Eye (tissue), 1 donor: ENCODE results near the gene CACNA2D4.

Source experiments
- DNase-seq: peaks from one replicate; pipeline ENCODE4 v3.0.0-alpha.2; 2015

CACNA2D4 gene

DNA sequence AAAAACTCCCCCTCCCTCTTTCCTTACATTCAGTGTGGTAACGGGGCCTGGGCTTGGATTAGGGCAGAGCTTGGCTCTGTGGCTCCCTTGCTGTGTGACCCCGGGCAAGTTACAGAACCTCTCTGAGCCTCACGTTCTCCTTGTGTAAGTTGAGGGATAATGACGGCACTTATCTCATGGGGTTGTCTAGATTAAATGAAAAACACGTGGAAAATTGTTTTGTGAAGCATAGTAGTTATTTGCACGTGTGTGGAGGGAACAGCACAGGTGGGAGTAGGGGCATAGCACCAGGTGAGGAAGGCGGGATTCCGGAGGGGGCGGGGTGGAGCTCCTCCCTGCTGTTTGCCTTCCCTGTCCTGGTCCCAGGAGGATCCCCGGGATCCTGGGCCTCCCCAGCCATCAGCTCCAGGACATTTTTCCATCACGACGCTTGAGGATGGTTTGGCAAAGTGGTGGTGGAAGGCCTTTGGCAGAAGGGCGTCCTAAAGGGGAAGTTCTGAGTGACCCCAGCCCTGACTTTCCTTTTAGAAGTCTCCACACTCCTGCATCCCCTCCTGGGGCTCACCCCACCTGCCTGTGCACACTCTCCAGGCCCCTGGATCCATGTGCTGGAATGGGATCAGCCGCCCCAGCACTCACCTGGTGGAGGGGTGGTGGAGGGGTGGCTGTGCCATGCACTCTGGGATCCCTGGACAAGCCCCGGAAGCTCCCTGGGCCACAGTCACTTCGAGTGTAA, 75.4 kb downstream of the CACNA2D4 start:
- no peak for DNase-seq

DNA sequence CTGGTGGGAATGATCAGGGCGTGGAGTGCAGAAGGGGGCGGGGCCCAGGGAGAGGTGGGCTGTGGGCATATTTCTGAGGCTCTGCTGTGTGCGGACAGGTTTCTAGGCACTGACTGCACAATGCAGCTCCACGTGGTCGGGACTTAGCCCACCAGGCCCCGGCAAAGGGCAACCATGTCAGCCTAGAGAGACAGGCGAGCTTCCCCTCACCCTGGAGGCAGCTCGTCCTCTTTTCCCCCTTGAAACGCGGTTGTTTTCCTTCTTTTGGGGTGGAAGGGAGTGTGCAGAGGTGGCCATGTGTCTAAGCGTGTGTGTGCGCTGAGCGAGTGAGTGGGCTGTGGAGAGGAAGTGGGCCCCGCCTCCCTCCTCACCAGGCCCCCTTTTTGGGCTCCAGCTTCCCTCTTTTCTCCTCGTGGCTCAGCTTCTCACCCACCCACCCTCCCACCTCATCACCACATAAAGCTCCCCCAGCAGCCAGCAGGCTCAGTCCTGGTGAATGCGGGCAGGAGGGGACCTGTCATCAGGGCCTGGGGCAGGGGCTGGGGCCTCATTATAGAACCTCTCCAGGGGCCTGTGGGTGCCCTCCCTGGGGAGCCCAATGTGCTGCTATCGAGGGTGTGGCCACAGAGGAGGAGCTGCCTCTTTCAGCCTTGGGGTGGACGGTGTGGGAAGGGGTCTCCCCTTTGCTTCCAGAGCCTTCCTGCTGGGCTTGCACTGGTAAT, 76.1 kb downstream of the CACNA2D4 start:
- DNase-seq = no peak

GRCh38 chr12:1841586-1842182, 76.8 kb downstream of the CACNA2D4 start:
- DNase-seq = no peak

- no peak for DNase-seq
These were observed 77.4 kb downstream of the CACNA2D4 start for GRCh38 chr12:1840981-1841425.

DNA sequence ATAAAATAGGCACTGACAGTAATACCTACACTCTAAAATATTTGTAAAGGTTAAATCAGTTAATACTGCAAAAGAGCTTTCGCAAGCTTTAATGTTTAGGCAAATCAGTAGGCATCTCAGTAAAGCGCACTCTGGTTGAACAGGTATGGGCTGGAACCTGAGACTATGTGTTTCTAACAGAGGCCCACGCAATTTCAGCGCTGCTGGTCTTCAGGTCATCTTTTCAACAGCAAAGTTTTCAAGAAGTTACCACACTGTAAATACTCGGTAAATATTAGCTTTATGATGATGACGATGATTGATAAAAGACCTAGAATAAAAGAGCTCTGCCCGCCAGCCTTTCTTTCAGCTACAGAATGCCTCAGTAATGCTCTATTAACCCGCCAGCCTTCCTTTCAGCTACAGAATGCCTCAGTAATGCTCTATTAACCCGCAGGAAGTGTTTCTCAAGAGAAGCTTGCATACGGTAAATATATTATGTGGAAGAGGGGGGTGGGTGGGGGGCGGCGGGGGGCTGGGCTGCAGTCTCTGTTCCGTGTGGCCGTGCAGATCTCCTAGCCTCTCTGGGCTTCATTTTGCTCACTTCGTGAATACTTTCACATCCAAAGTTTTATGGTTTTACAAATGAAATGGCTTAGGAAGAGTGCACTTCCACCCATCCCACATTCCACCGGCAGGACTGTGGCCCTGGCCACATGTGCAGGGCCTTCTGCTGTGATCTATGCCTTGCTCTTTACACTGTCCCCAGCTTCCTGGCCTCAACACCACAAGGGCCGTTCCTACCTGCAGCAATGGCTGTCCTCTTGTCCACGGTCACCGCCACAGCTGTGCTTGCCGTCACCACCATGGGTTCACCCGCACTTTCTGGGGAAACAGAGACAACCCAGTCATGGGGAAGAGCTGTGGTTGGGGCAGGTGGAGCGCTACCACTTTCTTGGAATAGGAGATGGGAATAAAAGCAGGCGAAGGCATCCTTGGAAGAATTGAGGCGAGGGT, 78.2 kb downstream of the CACNA2D4 start:
- no peak for DNase-seq

DNA sequence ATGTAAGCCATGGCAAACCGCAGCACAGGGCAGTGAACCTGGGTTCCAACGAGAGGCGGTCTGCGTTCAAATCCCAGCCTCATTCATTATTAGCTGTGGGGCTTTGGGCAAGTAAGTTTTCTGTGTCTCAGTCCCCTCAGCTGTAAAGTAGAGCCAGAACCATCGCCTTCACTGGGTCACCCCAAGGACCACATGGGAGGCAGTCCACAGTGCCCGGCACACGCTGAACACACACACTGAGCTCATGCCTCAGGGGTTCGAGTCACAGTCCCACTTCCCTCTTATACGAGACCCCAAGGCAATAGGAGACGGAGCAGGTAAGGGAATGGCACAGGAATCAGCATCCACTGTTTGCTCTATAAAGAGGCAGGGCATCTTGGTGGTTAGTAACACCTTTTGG, 79.0 kb downstream of the CACNA2D4 start:
- no peak for DNase-seq

DNA sequence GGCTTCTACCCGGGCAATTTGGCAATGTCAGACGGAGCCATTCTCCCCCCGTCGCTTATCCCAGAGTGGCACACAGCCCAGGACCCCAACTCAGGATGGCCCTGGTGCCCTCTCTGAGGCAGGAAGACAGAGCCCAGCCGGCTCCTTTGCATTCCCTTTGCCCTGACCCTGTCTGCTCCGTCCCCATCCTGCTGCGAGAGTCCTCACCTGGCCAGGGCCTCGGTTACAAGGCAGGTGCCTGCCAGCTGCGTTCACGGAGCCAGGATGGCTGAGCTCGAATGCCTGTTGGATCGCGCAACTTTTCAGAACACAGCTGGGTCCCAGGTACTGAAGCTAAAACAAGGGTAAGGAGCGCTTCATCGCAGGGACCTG, 79.5 kb downstream of the CACNA2D4 start:
- no peak for DNase-seq

- DNase-seq = peak; percentile 67
These were observed 80.1 kb downstream of the CACNA2D4 start for GRCh38 chr12:1838205-1838993.

DNA sequence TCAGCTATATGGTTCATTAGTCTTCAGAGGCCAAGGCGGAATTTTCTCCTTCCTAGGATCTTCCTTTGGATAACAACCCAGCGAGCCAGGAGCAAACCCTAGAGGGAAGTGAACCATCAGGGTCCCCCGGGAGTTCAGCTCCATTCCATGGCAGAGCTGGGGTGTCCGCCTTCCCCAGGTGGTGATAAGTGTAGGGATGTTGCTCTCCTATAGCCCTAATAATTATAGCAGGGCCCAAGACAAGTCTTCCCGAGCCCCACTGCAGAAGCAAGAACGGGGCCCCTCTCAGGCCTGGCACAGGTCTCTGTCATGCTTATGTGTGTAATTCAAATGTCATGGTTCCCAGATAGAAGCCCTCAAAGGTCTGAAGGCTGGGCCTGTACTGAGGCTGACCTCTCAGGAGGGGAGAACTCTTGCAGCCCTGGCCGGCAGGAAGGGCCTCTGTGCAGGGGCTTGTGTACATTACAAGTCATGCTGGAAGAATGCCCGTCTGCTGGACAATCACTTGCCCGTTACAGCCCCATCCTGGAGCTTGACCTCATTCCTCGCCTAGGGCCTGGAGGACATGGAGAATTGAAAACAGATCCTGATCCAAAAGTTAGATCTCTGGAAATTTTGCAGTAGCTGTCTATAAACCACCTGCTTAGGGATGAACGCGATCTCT, 80.8 kb downstream of the CACNA2D4 start:
- DNase-seq = no peak

DNA sequence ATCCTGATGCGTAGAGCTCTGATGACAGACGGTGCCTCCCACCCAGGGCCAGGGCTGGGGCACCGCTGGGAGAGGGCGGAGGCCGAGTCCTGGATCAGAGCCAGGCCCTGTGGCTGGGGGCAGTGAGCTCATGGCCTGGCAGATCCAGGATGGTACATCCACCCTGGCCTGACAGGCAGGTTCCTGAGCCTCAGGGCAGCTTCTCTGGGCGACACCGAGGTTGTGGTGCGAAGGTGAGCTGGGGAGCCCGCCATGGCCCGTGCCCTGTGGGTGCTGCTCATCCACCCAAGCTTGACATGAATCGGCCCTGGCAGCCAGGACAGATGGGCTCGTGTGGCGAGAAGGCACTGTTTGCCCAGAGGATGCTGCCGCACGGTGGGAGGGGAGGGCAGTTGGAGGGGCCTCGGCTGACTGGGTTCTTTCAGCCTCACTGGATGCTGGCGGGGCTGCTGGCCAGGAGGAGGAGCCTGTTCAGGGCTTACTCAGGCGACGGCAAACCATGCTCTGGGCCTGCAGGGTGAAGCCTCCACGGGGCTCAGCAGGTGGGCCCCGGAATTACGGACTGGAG, 81.5 kb downstream of the CACNA2D4 start:
- DNase-seq = peak; percentile 79

- DNase-seq = no peak
These were observed 82.1 kb downstream of the CACNA2D4 start for GRCh38 chr12:1836241-1836803.

DNA sequence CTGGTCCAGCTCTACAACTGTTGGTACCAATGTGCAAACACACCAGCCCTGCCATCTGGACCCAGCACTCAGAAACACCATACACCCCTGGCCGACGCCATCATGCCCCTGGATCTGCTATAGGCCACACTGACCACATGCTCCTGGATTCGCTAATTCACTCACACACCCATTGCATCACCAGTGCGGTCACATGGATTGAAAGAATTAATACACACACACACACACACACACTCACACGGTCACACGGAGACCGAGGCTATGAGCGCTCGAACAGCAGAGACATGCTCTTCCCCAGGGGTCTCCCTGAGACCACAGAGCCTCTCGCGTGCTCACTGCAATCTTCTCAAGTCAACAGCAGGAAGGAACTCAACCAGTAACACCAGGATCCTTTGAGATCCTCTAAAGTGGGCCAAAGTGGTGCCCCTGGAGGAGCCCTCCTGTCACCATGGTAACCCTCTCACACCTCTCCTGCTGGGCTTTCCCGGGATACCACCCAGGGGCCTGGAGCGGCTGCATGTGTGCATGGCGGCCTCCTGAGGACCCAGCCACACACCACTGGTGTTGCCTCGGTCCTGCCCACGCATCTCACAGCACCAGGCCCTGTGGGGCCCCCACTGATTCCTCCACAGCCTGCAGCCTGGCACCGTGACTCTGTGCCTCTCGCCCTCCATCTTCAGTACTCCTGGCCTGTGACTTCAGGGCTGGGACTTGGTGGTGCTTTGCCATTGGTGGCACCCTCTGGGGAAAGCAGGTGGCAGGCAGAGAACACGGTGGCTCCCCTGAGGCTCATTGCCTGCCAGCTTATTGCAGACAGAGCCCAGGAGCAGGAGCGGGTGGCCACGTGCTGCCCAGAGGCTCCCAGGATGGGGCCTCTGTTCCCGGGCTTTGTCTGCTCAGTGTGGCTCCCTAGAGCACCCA, 83.0 kb downstream of the CACNA2D4 start:
- peak; percentile 68 for DNase-seq

GRCh38 chr12:1834186-1834925, 84.1 kb downstream of the CACNA2D4 start:
- DNase-seq = no peak

- DNase-seq = no peak
These were observed 84.8 kb downstream of the CACNA2D4 start for GRCh38 chr12:1833596-1834028.

GRCh38 chr12:1832801-1833595, 85.5 kb downstream of the CACNA2D4 start:
- no peak for DNase-seq

GRCh38 chr12:1830981-1831963, 87.2 kb downstream of the CACNA2D4 start:
- DNase-seq = peak; percentile 88
